Adrenal gland (tissue), 5 donors: ENCODE results near the gene TJP2.

Experiments
- CTCF ChIP-seq, 6 experiments: fragments of 450-650 bp in 4 of 6; fragments of 200-600 bp in 2 of 6; sonication (generic) in 1 of 6; IDR thresholded peaks; 1 replicate in 5 of 6; 2 replicates in 1 of 6; pipeline versions ENCODE4 v1.5.1 to v1.8.0; 2016 to 2021; ENCODE audit warnings: antibody characterized with exemption in 6 of 6, mild to moderate bottlenecking in 2 of 6, moderate library complexity in 1 of 6
- POLR2A ChIP-seq, 2 donors: fragments of 450-650 bp; IDR thresholded peaks; one replicate each; pipeline ENCODE4 v1.6.1; 2017; ENCODE audit warnings: antibody characterized with exemption in 2 of 2, mild to moderate bottlenecking in 2 of 2, moderate library complexity in 1 of 2
- donor health status: DM: no; HTN: no; CAD: no.

GRCh38 chr9:69170231-69170630 is 3.8 kb upstream of the TJP2 start:
- TF ChIP-seq CTCF (IDR thresholded peaks at IDR 0.05), result no peak
- no peak for TF ChIP-seq POLR2A (IDR thresholded peaks at IDR 0.05)
